Progenitor cell of endocrine pancreas (in vitro differentiated cells): Measurements from ENCODE around the gene ELOB. TPM values are rescaled to one million over a fixed set of nuclear protein-coding genes. Genes with fewer than 3 reads are reported as not detected.
A peak's percentile ranks its signal among the peaks of the same experiment; 100 is the strongest.

Experiments
- DNase-seq: peaks from one replicate; pipeline ENCODE4 v3.0.0; 2021; ENCODE audit warnings: low spot score; ENCODE audit not compliant: unreplicated experiment
- H3K27ac Mint-ChIP-seq: 2 replicates; pipeline ENCODE4 v1.8.0; 2021; ENCODE audit warnings: mild to moderate bottlenecking, moderate library complexity, mixed read lengths
- H3K27me3 Mint-ChIP-seq: 2 replicates; pipeline ENCODE4 v1.8.0; 2021; ENCODE audit warnings: mixed read lengths
- H3K36me3 Mint-ChIP-seq: 2 replicates; pipeline ENCODE4 v1.8.0; 2022; ENCODE audit warnings: mixed read lengths; ENCODE audit not compliant: insufficient read depth
- H3K4me1 Mint-ChIP-seq: 2 replicates; pipeline ENCODE4 v1.8.0; 2021; ENCODE audit warnings: low read depth, mixed read lengths
- H3K4me3 Mint-ChIP-seq: 2 replicates; pipeline ENCODE4 v1.8.0; 2021; ENCODE audit warnings: low read depth, mild to moderate bottlenecking, moderate library complexity, mixed read lengths
- H3K9me3 Mint-ChIP-seq: 2 replicates; pipeline ENCODE4 v1.8.0; 2021; ENCODE audit warnings: low read depth, mixed read lengths
- CTCF ChIP-seq: fragments of 200-600 bp; sonication (generic); IDR thresholded peaks from one replicate; pipeline ENCODE4 v1.5.0; 2021; ENCODE audit warnings: antibody characterized with exemption, mild to moderate bottlenecking; ENCODE audit not compliant: unreplicated experiment
- total RNA-seq: library from RNA; stranded (reverse); gene quantifications from 2 replicates; pipeline ENCODE4 v1.2.1, GENCODE V29; 2021

ELOB gene
- total RNA-seq, 1 donor from 2014 or later = 201 TPM

- TF ChIP-seq CTCF = no peak
- no peak for DNase-seq
- Mint-ChIP-seq H3K36me3 (no peaks in the 10 kb centered on the region), H3K4me1 (peaks cover 19% of the 10 kb centered on the region), H3K9me3 (no peaks in the 10 kb centered on the region), H3K27me3 (no peaks in the 10 kb centered on the region), H3K4me3 (peak overlapping the region; percentile 42), H3K27ac (peak overlapping the region; percentile 81)
These were observed 3.2 kb upstream of the ELOB start for GRCh38 chr16:2779978-2780898.

GRCh38 chr16:2779151-2779920 is 2.3 kb upstream of the ELOB start:
- peak overlapping the region; percentile 93 for H3K4me3 Mint-ChIP-seq
- peak overlapping the region; percentile 99 for H3K27ac Mint-ChIP-seq
- H3K9me3 Mint-ChIP-seq = no peaks in the 10 kb centered on the region
- no peaks in the 10 kb centered on the region for H3K36me3 Mint-ChIP-seq
- TF ChIP-seq CTCF = no peak
- H3K4me1 Mint-ChIP-seq = peaks cover 19% of the 10 kb centered on the region
- DNase-seq = no peak
- no peaks in the 10 kb centered on the region for H3K27me3 Mint-ChIP-seq

GRCh38 chr16:2778630-2778958 is 1.5 kb upstream of the ELOB start:
- H3K9me3 Mint-ChIP-seq = no peaks in the 10 kb centered on the region
- H3K27me3 Mint-ChIP-seq = no peaks in the 10 kb centered on the region
- no peak for TF ChIP-seq CTCF
- no peak for DNase-seq
- peaks cover 19% of the 10 kb centered on the region for H3K4me1 Mint-ChIP-seq
- peak overlapping the region; percentile 93 for H3K4me3 Mint-ChIP-seq
- H3K27ac Mint-ChIP-seq = peak overlapping the region; percentile 99
- H3K36me3 Mint-ChIP-seq = no peaks in the 10 kb centered on the region

- H3K27ac Mint-ChIP-seq = peak overlapping the region; percentile 99
- no peak for TF ChIP-seq CTCF
- no peaks in the 10 kb centered on the region for H3K9me3 Mint-ChIP-seq
- H3K4me1 Mint-ChIP-seq = peaks cover 17% of the 10 kb centered on the region
- H3K4me3 Mint-ChIP-seq = peak overlapping the region; percentile 93
- no peak for DNase-seq
- H3K36me3 Mint-ChIP-seq = no peaks in the 10 kb centered on the region
- no peaks in the 10 kb centered on the region for H3K27me3 Mint-ChIP-seq
These were observed 986 bp upstream of the ELOB start for GRCh38 chr16:2777903-2778629.
